K562 (cell line): ENCODE measurements around the gene PIK3C2B. TPM values are rescaled to one million over a fixed set of nuclear protein-coding genes. Genes with fewer than 3 reads are reported as not detected.

ENCODE experiments used
- ATAC-seq: fragments of 200-7000 bp; cut with Tn5 transposase; 3 replicates; pipeline ENCODE4 v1.9.1; 2020; ENCODE audit warnings: moderate library complexity
- BruUV-seq: library from RNA; stranded (reverse); fragments of 400-500 nt; replicated peaks from 2 replicates; lab custom pipeline; 2021; lab: Mats Ljungman, UMichigan
- CTCF ChIA-PET: fragments of 300-600 bp; formaldehyde crosslinking; extraction: SDS; loops from one replicate; lab custom pipeline; 2021; ENCODE audit warnings: low intra/inter-chr PET ratio; lab: Yijun Ruan, JAX
- POLR2A ChIA-PET: fragments of 300-600, 350-650 bp; sonication (Branson Sonifier 250); formaldehyde crosslinking; extraction: SDS; loops from one replicate; lab custom pipeline; 2021; ENCODE audit warnings: antibody characterized with exemption, inconsistent platforms; lab: Yijun Ruan, JAX
- DNase-seq, 4 experiments: peaks; one replicate each; pipeline versions ENCODE4 v3.0.0 to v3.0.0-alpha.2; 2011 to 2018; ENCODE audit warnings: low spot score in 3 of 4, mixed read lengths in 3 of 4; ENCODE audit errors: extremely low read depth in 1 of 4
- FAIRE-seq: peaks from 2 replicates; lab custom pipeline; 2011; peaks lifted over from hg19 to GRCh38; lab: Jason Lieb, UNC
- H2AFZ ChIP-seq: 2 replicates; pipeline ENCODE4 v1.6.0; 2011; ENCODE audit warnings: low read depth, low read length, control low read depth, inconsistent platforms
- H3K27ac ChIP-seq: fragments of 200-600 bp; 3 replicates; pipeline ENCODE4 v1.8.0; 2011; ENCODE audit warnings: low read depth, mild to moderate bottlenecking, control low read depth, inconsistent platforms, low read length, moderate library complexity, mixed read lengths; ENCODE audit errors: extremely low read depth
- H3K27me3 ChIP-seq, 2 experiments: fragments of 300-600 bp in 1 of 2; 2 replicates in 1 of 2; 3 replicates in 1 of 2; pipeline versions ENCODE4 v1.6.0 to v1.8.0; 2011; ENCODE audit warnings: inconsistent platforms in 2 of 2, low read length in 2 of 2, mild to moderate bottlenecking in 1 of 2, mixed read lengths in 1 of 2, moderate library complexity in 1 of 2; ENCODE audit not compliant: control insufficient read depth in 2 of 2, insufficient read depth in 2 of 2
- H3K36me3 ChIP-seq: fragments of 300-600 bp; 3 replicates; pipeline ENCODE4 v1.8.0; 2011; ENCODE audit warnings: mild to moderate bottlenecking, low read length, inconsistent platforms; ENCODE audit not compliant: control insufficient read depth, insufficient read depth
- H3K4me1 ChIP-seq, 2 experiments: fragments of 200-600 bp in 1 of 2; replicated peaks in 1 of 2; 2 replicates in 1 of 2; 3 replicates in 1 of 2; pipeline versions ENCODE4 v1.5.1 to v1.8.0; 2011; ENCODE audit warnings: inconsistent platforms in 2 of 2, low read length in 2 of 2, mild to moderate bottlenecking in 1 of 2, mixed read lengths in 1 of 2, moderate library complexity in 1 of 2; ENCODE audit not compliant: control insufficient read depth in 2 of 2, insufficient read depth in 2 of 2
- H3K4me2 ChIP-seq: 2 replicates; pipeline ENCODE4 v1.6.1; 2011; ENCODE audit warnings: low read length, control low read depth, inconsistent platforms, mixed read lengths; ENCODE audit not compliant: insufficient read depth
- H3K4me3 ChIP-seq: fragments of 200-600 bp; sonication (generic), shearing (Covaris generic); 2 replicates; pipeline ENCODE4 v1.5.1; 2016; ENCODE audit warnings: control low read depth, inconsistent platforms
- H3K79me2 ChIP-seq: fragments of 200-600 bp; 3 replicates; pipeline ENCODE4 v1.8.0; 2011; ENCODE audit warnings: low read length, inconsistent platforms; ENCODE audit not compliant: control insufficient read depth, insufficient read depth
- H3K9ac ChIP-seq, 2 experiments: 2 replicates each; pipeline versions ENCODE4 v1.6.0 to v1.6.1; 2011; ENCODE audit warnings: low read depth in 2 of 2, low read length in 2 of 2, control low read depth in 1 of 2, inconsistent platforms in 1 of 2, mild to moderate bottlenecking in 1 of 2, mixed read lengths in 1 of 2; ENCODE audit not compliant: insufficient read depth in 1 of 2
- H3K9me1 ChIP-seq: one replicate; pipeline ENCODE4 v1.6.0; 2011; ENCODE audit warnings: inconsistent platforms, mild to moderate bottlenecking, low read length, moderate library complexity; ENCODE audit not compliant: control insufficient read depth, insufficient read depth
- H3K9me3 ChIP-seq: replicated peaks from 2 replicates; pipeline ENCODE4 v1.5.1; 2011; ENCODE audit warnings: low read depth, low read length, inconsistent platforms; ENCODE audit not compliant: control insufficient read depth, insufficient read depth
- H4K20me1 ChIP-seq: replicated peaks from 2 replicates; pipeline ENCODE4 v1.6.1; 2011; ENCODE audit warnings: low read length, inconsistent platforms, mixed read lengths; ENCODE audit not compliant: control insufficient read depth, insufficient read depth
- ARID1B ChIP-seq: fragments of 450-650 bp; IDR thresholded peaks from 2 replicates; pipeline ENCODE4 v1.6.1; 2016; ENCODE audit warnings: antibody characterized with exemption, mild to moderate bottlenecking, inconsistent platforms
- BRD4 ChIP-seq: fragments of 200-600 bp; sonication (generic); IDR thresholded peaks from 2 replicates; pipeline ENCODE4 v1.6.1; 2017; ENCODE audit warnings: inconsistent platforms
- CTBP1 ChIP-seq: fragments of 450-650 bp; IDR thresholded peaks from 2 replicates; pipeline ENCODE4 v1.6.1; 2016; ENCODE audit warnings: borderline replicate concordance
- DIDO1 ChIP-seq: fragments of 450-650 bp; IDR thresholded peaks from 2 replicates; pipeline ENCODE4 v1.6.1; 2016; ENCODE audit warnings: low read depth, missing biosample characterization, missing genetic modification characterization
- EP300 ChIP-seq: IDR thresholded peaks from 2 replicates; pipeline ENCODE4 v1.6.1; 2012; ENCODE audit warnings: low read length, improper control_type of control experiment
- GATA2 ChIP-seq: sonication (generic); formaldehyde crosslinking; IDR thresholded peaks from 2 replicates; pipeline ENCODE4 v1.4.0; 2020; ENCODE audit warnings: mild to moderate bottlenecking, missing genetic modification reagents
- IRF9 ChIP-seq: fragments of 450-650 bp; IDR thresholded peaks from 2 replicates; pipeline ENCODE4 v1.6.1; 2016; ENCODE audit warnings: missing biosample characterization, missing genetic modification characterization
- MEIS2 ChIP-seq: fragments of 450-650 bp; IDR thresholded peaks from 2 replicates; pipeline ENCODE4 v1.6.1; 2014; ENCODE audit warnings: mild to moderate bottlenecking; ENCODE audit not compliant: partially characterized antibody
- TCF3 ChIP-seq: sonication (generic); formaldehyde crosslinking; IDR thresholded peaks from 2 replicates; pipeline ENCODE4 v1.4.0; 2020; ENCODE audit warnings: mild to moderate bottlenecking, missing genetic modification reagents
- TEAD1 ChIP-seq, 2 experiments: fragments of 450-650 bp in 1 of 2; sonication (generic) in 1 of 2; formaldehyde crosslinking; IDR thresholded peaks; 2 replicates each; pipeline versions ENCODE4 v1.4.0 to v1.8.0; 2020 to 2022; ENCODE audit warnings: mild to moderate bottlenecking in 2 of 2, missing genetic modification reagents in 1 of 2
- ZBTB8A ChIP-seq: fragments of 450-650 bp; IDR thresholded peaks from 2 replicates; pipeline ENCODE4 v1.6.1; 2018; ENCODE audit warnings: mild to moderate bottlenecking, moderate library complexity; ENCODE audit not compliant: partially characterized antibody
- ZNF253 ChIP-seq: fragments of 250-450 bp; sonication (Bioruptor Pico); conservative IDR thresholded peaks from 2 replicates; pipeline ENCODE4 v1.6.1; 2021; ENCODE audit warnings: mild to moderate bottlenecking
- ZNF431 ChIP-seq: sonication (generic); formaldehyde crosslinking; IDR thresholded peaks from 2 replicates; pipeline ENCODE4 v1.8.0; 2022; ENCODE audit warnings: mild to moderate bottlenecking, missing genetic modification reagents
- WGBS: fragments of 100-300 bp; shearing (Covaris generic); methylation state at CpG from one replicate; pipeline ENCODE4 v1.1.6; 2016; ENCODE audit warnings: low coverage, mixed read lengths; ENCODE audit not compliant: insufficient coverage; ENCODE audit errors: missing lambda C conversion rate; 5-methylcytosine and 5-hydroxymethylcytosine counted together
- in situ Hi-C: fragments of 300-500 bp; cut with MboI; formaldehyde crosslinking; loops from 4 replicates; pipeline ENCODE4 v1.15.0; 2018; ENCODE audit warnings: inconsistent platforms, mixed read lengths
- intact Hi-C: fragments of 100-400 bp; cut with micrococcal nuclease; formaldehyde crosslinking; loops from 2 replicates; pipeline ENCODE4 v1.14.2; 2022
- polyA plus RNA-seq, 8 experiments: library from polyadenylated mRNA; depleted of rRNA in 4 of 8; stranded (reverse) in 5 of 8; unstranded in 3 of 8; fragments of >200 nt; fragmentation: Nextera tagmentation in 2 of 8; fragmentation: Illumina TruSeq in 1 of 8; extraction: Ambion mirVana in 2 of 8; extraction: Trizol in 1 of 8; gene quantifications; 2 replicates each; pipeline versions ENCODE4 v1.2.1 to v1.2.3, GENCODE V29; 2011 to 2014; ENCODE audit warnings: inconsistent platforms in 1 of 8, missing spikeins in 1 of 8
- total RNA-seq, 7 experiments: library from RNA; depleted of rRNA in 6 of 7; stranded (reverse); fragments of >200 nt in 6 of 7; fragmentation: Illumina TruSeq in 2 of 7; extraction: Trizol in 2 of 7; gene quantifications; 2 replicates each; pipeline versions ENCODE4 v1.2.1 to v1.2.3, GENCODE V29; 2011 to 2021; ENCODE audit warnings: low replicate concordance in 1 of 7

Gene PIK3C2B
- total and polyA plus RNA-seq, 9 of the 15 experiments (the other 6 are each of a cell fraction or from before 2014, with no cell fraction given), result 0.10 to 2.9 (median 0.72) TPM

- intact Hi-C loops, result no loop called here
- peaks cover 38 to 56% of the 10 kb centered on the region in 2 experiments for H3K4me1 ChIP-seq
- no peak for TF ChIP-seq BRD4
- TF ChIP-seq GATA2, result 0 out of 2 replicates have a peak, but pooled peaks have one; percentile 11
- TF ChIP-seq CTBP1, result peak; percentile 26; the same call in 1 of the 2 replicates
- TF ChIP-seq TEAD1 (CRISPR knock-in tag; IDR thresholded peaks at IDR 0.05), result no peak
- TF ChIP-seq IRF9, result no peak
- peak; percentile 27; the same call in 1 of the 2 replicates for TF ChIP-seq ARID1B
- peak; percentile 15 for TF ChIP-seq MEIS2
- peak; percentile 8; the same call in 1 of the 2 replicates for TF ChIP-seq TCF3 (CRISPR knock-in tag)
- TF ChIP-seq ZNF431 (CRISPR knock-in tag), result no peak
- TF ChIP-seq ZNF253 (CRISPR knock-in tag), result 0 out of 2 replicates have a peak, but pooled peaks have one; percentile 21
- peak; percentile 29; the same call in 1 of the 2 replicates for TF ChIP-seq EP300
- no peak for TF ChIP-seq ZBTB8A
- 0 out of 2 replicates have a peak, but pooled peaks have one; percentile 14 for TF ChIP-seq DIDO1 (tag)
- TF ChIP-seq, all 486 proteins: peak for 8
- H3K9me1 ChIP-seq, result no peaks in the 10 kb centered on the region
- FAIRE-seq (no peak), ATAC-seq (no peak), DNase-seq (peak in 1 of 4 experiments; percentile 51)
- CTCF ChIA-PET, result no interaction called here
- 16% methylated on average over 10 of the region's 10 CpGs for WGBS
- H3K27me3 ChIP-seq, result peaks cover 0 to 12% of the 10 kb centered on the region in 2 experiments; a peak in 3 of 5 replicates
- POLR2A ChIA-PET, result interaction anchor here (0.6 to 2.2 kb wide), 6 partner anchors 13 to 117 kb away, joined by 3 to 9 read pairs (median 3); no protein-coding TSS in a partner anchor
- no peak overlapping the region for H3K27ac ChIP-seq
- H2AFZ ChIP-seq, result no peak overlapping the region
- H3K4me2 ChIP-seq, result no peak overlapping the region
- H3K36me3 ChIP-seq, result no peaks in the 10 kb centered on the region
- H3K79me2 ChIP-seq, result no peaks in the 10 kb centered on the region
- no TSS peak for BruUV-seq
- peak overlapping the region in 1 of 2 experiments; percentile 35; a peak in 2 of 4 replicates for H3K9ac ChIP-seq
- H3K9me3 ChIP-seq, result no peaks in the 10 kb centered on the region
- in situ Hi-C loops, result no loop called here
- no peak overlapping the region for H3K4me3 ChIP-seq
- H4K20me1 ChIP-seq, result no peaks in the 10 kb centered on the region
These were observed 31.2 kb downstream of the PIK3C2B start for GRCh38 chr1:204463125-204464060.
